Osteocyte (in vitro differentiated cells): ENCODE measurements around the gene ERBB3. TPM values are rescaled to one million over a fixed set of nuclear protein-coding genes. Genes with fewer than 3 reads are reported as not detected.

ENCODE experiments used
- DNase-seq: peaks from one replicate; pipeline ENCODE4 v3.0.0; 2021; ENCODE audit warnings: mixed read lengths; ENCODE audit not compliant: unreplicated experiment; ENCODE audit errors: extremely low spot score
- H3K27ac Mint-ChIP-seq: one replicate; pipeline ENCODE4 v1.8.0; 2021; ENCODE audit warnings: mild to moderate bottlenecking, mixed read lengths; ENCODE audit not compliant: unreplicated experiment
- H3K27me3 Mint-ChIP-seq: one replicate; pipeline ENCODE4 v1.8.0; 2021; ENCODE audit warnings: mixed read lengths; ENCODE audit not compliant: unreplicated experiment
- H3K36me3 Mint-ChIP-seq: one replicate; pipeline ENCODE4 v1.8.0; 2021; ENCODE audit warnings: mixed read lengths; ENCODE audit not compliant: unreplicated experiment
- H3K4me1 Mint-ChIP-seq: one replicate; pipeline ENCODE4 v1.8.0; 2021; ENCODE audit warnings: mixed read lengths; ENCODE audit not compliant: unreplicated experiment
- H3K4me3 Mint-ChIP-seq: one replicate; pipeline ENCODE4 v1.8.0; 2021; ENCODE audit warnings: mild to moderate bottlenecking, moderate library complexity, mixed read lengths; ENCODE audit not compliant: unreplicated experiment
- H3K9me3 Mint-ChIP-seq: one replicate; pipeline ENCODE4 v1.8.0; 2021; ENCODE audit warnings: mixed read lengths; ENCODE audit not compliant: unreplicated experiment
- total RNA-seq: library from RNA; stranded (reverse); gene quantifications from 2 replicates; pipeline ENCODE4 v1.2.1, GENCODE V29; 2021
- TF ChIP-seq, protein P1 (sequence below): fragments of 200-600 bp; sonication (generic); IDR thresholded peaks from 2 replicates; pipeline ENCODE4 v1.5.0; 2021; ENCODE audit warnings: antibody characterized with exemption, mild to moderate bottlenecking, moderate library complexity

ERBB3 gene
- total RNA-seq, 1 donor from 2014 or later, result 1.2 TPM

DNA sequence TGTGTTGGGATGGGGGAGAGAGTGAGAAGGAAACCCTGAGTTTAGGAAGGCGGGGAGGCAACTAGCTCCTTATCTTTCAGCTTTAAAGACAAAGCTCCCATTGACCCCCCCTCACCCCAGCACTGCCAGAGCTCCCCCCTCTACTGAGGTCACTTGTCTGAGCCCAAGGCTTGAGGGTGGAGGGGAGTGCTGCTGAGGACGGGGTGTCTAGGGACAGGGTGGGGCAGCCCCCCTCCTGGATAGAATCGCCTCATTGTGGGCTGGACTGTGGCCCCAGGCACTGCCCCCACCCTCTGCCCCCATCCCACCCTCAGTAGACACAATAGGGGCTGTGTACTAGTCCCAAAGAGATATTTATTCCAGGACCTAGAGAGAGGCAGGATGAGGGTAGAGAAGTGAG, 3.0 kb downstream of the ERBB3 start:
- no peak overlapping the region for H3K27ac Mint-ChIP-seq

DNA sequence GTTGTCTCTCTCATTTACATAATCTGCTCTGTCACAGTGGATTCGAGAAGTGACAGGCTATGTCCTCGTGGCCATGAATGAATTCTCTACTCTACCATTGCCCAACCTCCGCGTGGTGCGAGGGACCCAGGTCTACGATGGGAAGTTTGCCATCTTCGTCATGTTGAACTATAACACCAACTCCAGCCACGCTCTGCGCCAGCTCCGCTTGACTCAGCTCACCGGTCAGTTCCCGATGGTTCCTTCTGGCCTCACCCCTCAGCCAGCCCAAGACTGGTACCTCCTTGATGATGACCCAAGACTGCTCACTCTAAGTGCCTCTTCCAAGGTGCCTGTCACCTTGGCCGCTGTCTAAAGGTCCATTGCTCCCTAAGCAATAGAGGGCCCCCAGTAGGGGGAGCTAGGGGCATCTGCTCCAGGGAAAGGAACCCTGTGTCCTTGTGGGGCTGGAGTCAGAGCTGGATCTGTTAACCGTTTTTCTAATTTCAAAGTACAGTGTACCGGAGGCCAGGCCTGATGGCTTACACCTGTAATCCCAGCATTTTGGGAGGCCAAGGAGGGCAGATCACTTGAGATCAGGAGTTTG, 5.1 kb downstream of the ERBB3 start:
- H3K4me3 Mint-ChIP-seq, result no peak overlapping the region
- TF ChIP-seq, protein P1, sequence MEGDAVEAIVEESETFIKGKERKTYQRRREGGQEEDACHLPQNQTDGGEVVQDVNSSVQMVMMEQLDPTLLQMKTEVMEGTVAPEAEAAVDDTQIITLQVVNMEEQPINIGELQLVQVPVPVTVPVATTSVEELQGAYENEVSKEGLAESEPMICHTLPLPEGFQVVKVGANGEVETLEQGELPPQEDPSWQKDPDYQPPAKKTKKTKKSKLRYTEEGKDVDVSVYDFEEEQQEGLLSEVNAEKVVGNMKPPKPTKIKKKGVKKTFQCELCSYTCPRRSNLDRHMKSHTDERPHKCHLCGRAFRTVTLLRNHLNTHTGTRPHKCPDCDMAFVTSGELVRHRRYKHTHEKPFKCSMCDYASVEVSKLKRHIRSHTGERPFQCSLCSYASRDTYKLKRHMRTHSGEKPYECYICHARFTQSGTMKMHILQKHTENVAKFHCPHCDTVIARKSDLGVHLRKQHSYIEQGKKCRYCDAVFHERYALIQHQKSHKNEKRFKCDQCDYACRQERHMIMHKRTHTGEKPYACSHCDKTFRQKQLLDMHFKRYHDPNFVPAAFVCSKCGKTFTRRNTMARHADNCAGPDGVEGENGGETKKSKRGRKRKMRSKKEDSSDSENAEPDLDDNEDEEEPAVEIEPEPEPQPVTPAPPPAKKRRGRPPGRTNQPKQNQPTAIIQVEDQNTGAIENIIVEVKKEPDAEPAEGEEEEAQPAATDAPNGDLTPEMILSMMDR, result no peak
- no peak overlapping the region for H3K27ac Mint-ChIP-seq
- DNase-seq, result no peak
- H3K36me3 Mint-ChIP-seq, result no peaks in the 10 kb centered on the region
- no peaks in the 10 kb centered on the region for H3K4me1 Mint-ChIP-seq
- H3K9me3 Mint-ChIP-seq, result no peaks in the 10 kb centered on the region
- H3K27me3 Mint-ChIP-seq, result no peaks in the 10 kb centered on the region

More for the DNA sequence above, 3.0 kb downstream of the ERBB3 start:
- H3K9me3 Mint-ChIP-seq, result no peaks in the 10 kb centered on the region
- DNase-seq, result no peak
- H3K27me3 Mint-ChIP-seq, result no peaks in the 10 kb centered on the region
- TF ChIP-seq, protein P1, result no peak
- peaks cover 7% of the 10 kb centered on the region for H3K4me1 Mint-ChIP-seq
- no peaks in the 10 kb centered on the region for H3K36me3 Mint-ChIP-seq
- H3K4me3 Mint-ChIP-seq, result no peak overlapping the region

DNA sequence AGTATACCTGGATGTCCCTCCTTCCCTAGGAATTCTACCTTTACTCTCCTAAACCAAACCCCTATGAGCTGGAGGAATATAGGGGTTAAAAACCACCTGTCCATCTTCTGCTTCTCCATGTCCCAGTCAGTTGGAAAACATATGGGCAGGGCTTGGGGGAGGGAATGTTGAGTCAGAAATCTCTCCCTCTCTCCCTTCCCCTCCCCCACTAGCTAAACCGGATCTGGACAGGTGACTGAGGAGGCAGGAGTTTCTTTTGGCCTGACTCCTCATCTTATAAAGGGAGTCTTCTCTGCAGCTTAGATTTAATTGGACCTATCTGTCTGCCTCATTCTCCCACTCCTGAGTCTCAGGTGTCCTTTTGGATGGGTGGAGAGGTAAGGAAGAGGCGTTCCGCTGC, 6.1 kb downstream of the ERBB3 start:
- no peak overlapping the region for H3K4me3 Mint-ChIP-seq

DNA sequence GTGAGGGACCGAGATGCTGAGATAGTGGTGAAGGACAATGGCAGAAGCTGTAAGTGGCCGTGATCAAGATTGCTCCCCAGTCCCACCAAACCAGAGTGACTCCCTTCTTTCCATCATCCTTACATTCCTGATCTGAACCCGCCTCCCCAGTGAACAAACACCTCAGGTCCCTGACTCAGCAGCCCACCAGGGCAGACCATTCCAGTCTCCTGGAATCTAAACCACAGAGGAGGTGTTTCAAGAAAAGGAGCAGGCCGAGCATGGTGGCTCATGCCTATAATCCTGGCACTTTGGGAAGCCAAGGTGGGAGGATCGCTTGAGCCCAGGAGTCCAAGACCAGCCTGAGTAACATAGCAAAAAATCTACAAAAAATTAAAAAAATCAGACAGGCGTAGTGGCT, 6.6 kb downstream of the ERBB3 start:
- Mint-ChIP-seq H3K27me3 (no peaks in the 10 kb centered on the region), H3K36me3 (no peaks in the 10 kb centered on the region), H3K9me3 (no peaks in the 10 kb centered on the region), H3K4me3 (no peak overlapping the region), H3K27ac (no peak overlapping the region), H3K4me1 (no peaks in the 10 kb centered on the region)
- DNase-seq, result no peak
- TF ChIP-seq, protein P1, result no peak

More for the DNA sequence above, 6.1 kb downstream of the ERBB3 start:
- no peaks in the 10 kb centered on the region for H3K27me3 Mint-ChIP-seq
- no peak overlapping the region for H3K27ac Mint-ChIP-seq
- H3K36me3 Mint-ChIP-seq, result no peaks in the 10 kb centered on the region
- no peak for DNase-seq
- H3K4me1 Mint-ChIP-seq, result no peaks in the 10 kb centered on the region
- no peaks in the 10 kb centered on the region for H3K9me3 Mint-ChIP-seq
- TF ChIP-seq, protein P1, result no peak

DNA sequence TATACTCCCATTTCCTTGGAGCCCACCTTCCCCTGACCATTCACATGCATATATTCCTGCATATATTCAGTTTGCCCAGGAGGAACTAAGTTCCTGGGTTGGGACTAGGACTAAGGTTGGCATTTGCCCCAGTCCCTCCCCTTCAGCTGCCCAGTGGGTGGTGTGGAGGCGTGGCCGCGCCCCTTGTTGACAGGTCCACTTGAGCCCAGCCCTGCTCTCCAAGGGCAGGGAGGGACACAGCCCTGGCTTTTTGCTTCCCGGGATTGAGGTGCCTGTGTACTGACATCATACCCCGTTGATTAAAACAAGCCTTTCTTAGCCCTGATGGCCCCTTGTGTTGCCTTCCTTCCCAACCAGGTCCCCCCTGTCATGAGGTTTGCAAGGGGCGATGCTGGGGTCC, 7.3 kb downstream of the ERBB3 start:
- H3K9me3 Mint-ChIP-seq, result no peaks in the 10 kb centered on the region
- no peaks in the 10 kb centered on the region for H3K36me3 Mint-ChIP-seq

More for the DNA sequence above, 7.3 kb downstream of the ERBB3 start:
- no peaks in the 10 kb centered on the region for H3K27me3 Mint-ChIP-seq
- DNase-seq, result no peak
- H3K4me1 Mint-ChIP-seq, result no peaks in the 10 kb centered on the region
- no peak overlapping the region for H3K27ac Mint-ChIP-seq
- TF ChIP-seq, protein P1, result no peak
- no peak overlapping the region for H3K4me3 Mint-ChIP-seq
